C4-2B (cell line): ENCODE data around the gene STARD13.

Experiments used
- ZFX ChIP-seq: fragments of 450-650 bp; IDR thresholded peaks from 2 replicates; pipeline ENCODE4 v1.6.1; 2017
- TF ChIP-seq, protein P1 (sequence below): fragments of 450-650 bp; conservative IDR thresholded peaks from 2 replicates; pipeline ENCODE4 v1.5.1; 2017; ENCODE audit warnings: mild to moderate bottlenecking

DNA sequence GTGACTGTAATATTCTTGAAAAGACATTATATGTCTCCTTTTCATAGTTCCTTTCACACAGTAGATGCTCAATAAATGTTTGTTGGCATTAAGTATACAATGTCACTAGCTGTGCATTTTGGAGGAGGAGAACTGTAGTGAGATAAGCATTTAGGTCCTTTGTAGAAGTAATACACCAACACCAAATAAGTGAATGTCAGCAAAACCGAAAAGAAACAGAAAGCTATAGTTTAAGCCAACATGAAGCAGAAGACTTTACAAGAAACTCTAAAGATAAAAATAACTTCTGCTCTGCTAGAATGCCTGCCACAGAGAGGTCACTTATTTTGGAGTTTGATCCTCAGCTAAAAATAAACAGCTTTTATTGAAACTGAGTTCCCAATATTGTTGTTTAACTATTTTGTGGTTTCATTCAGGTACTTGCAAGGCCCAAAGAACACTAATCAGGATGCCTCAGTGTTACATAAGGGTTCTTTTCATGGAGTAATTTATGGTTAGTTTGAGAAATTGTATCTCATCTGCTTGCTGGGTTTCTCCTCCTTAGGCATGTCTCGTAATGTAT, 86.2 kb downstream of the STARD13 start:
- TF ChIP-seq, protein P1, sequence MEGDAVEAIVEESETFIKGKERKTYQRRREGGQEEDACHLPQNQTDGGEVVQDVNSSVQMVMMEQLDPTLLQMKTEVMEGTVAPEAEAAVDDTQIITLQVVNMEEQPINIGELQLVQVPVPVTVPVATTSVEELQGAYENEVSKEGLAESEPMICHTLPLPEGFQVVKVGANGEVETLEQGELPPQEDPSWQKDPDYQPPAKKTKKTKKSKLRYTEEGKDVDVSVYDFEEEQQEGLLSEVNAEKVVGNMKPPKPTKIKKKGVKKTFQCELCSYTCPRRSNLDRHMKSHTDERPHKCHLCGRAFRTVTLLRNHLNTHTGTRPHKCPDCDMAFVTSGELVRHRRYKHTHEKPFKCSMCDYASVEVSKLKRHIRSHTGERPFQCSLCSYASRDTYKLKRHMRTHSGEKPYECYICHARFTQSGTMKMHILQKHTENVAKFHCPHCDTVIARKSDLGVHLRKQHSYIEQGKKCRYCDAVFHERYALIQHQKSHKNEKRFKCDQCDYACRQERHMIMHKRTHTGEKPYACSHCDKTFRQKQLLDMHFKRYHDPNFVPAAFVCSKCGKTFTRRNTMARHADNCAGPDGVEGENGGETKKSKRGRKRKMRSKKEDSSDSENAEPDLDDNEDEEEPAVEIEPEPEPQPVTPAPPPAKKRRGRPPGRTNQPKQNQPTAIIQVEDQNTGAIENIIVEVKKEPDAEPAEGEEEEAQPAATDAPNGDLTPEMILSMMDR = no peak
- TF ChIP-seq ZFX = no peak
